ENCODE measurements around the gene HEPHL1.

HEPHL1 gene

GRCh38 chr11:94023856-94024255 lies 2.7 kb downstream of the HEPHL1 start:
- no peak for DNase-seq (ENCODE audit: low read depth)
- H3K4me3 ChIP-seq (ENCODE audit: control insufficient read depth, low read depth, low read length), result no peak overlapping the region
- TF ChIP-seq, protein P1, sequence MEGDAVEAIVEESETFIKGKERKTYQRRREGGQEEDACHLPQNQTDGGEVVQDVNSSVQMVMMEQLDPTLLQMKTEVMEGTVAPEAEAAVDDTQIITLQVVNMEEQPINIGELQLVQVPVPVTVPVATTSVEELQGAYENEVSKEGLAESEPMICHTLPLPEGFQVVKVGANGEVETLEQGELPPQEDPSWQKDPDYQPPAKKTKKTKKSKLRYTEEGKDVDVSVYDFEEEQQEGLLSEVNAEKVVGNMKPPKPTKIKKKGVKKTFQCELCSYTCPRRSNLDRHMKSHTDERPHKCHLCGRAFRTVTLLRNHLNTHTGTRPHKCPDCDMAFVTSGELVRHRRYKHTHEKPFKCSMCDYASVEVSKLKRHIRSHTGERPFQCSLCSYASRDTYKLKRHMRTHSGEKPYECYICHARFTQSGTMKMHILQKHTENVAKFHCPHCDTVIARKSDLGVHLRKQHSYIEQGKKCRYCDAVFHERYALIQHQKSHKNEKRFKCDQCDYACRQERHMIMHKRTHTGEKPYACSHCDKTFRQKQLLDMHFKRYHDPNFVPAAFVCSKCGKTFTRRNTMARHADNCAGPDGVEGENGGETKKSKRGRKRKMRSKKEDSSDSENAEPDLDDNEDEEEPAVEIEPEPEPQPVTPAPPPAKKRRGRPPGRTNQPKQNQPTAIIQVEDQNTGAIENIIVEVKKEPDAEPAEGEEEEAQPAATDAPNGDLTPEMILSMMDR (conservative IDR thresholded peaks at IDR 0.05; ENCODE audit: control insufficient read depth, insufficient read depth, low read depth, low read length), result no peak

GRCh38 chr11:94024547-94024946 lies 3.4 kb downstream of the HEPHL1 start:
- no peak overlapping the region for H3K4me3 ChIP-seq (ENCODE audit: control insufficient read depth, low read depth, low read length)
- no peak for DNase-seq (ENCODE audit: low read depth)
- TF ChIP-seq, protein P1 (conservative IDR thresholded peaks at IDR 0.05; ENCODE audit: control insufficient read depth, insufficient read depth, low read depth, low read length), result no peak

- TF ChIP-seq, protein P1 (conservative IDR thresholded peaks at IDR 0.05; ENCODE audit: control insufficient read depth, insufficient read depth, low read depth, low read length), result no peak
- no peak for DNase-seq (ENCODE audit: low read depth)
- H3K4me3 ChIP-seq (ENCODE audit: control insufficient read depth, low read depth, low read length), result no peak overlapping the region
These were observed 4.7 kb downstream of the HEPHL1 start for GRCh38 chr11:94025690-94026394.

GRCh38 chr11:94027210-94027609 lies 6.1 kb downstream of the HEPHL1 start:
- TF ChIP-seq, protein P1 (conservative IDR thresholded peaks at IDR 0.05; ENCODE audit: control insufficient read depth, insufficient read depth, low read depth, low read length), result no peak
- no peak overlapping the region for H3K4me3 ChIP-seq (ENCODE audit: control insufficient read depth, low read depth, low read length)
- DNase-seq (ENCODE audit: low read depth), result no peak

DNA sequence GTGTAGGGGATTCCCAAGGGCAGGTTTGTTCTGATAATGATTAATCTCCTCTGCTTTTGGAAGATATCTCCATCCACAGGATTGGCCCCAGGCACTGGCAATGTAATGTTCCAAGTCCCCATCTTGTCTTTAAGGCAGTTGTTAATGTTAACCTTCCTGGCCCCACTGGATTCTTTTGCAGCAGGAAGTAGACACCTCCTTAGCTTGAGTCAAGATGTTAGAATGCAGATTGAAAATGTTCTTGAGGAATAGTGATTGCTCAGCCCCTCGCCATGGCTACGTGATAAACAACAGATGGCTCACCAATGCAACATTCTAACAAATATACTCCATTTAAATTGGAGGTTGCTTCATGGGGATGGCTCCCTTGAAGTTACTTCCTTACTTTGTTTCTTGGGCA lies 7.3 kb downstream of the HEPHL1 start:
- TF ChIP-seq, protein P1 (conservative IDR thresholded peaks at IDR 0.05; ENCODE audit: control insufficient read depth, insufficient read depth, low read depth, low read length), result no peak
- DNase-seq (ENCODE audit: low read depth), result peak; percentile 47

DNA sequence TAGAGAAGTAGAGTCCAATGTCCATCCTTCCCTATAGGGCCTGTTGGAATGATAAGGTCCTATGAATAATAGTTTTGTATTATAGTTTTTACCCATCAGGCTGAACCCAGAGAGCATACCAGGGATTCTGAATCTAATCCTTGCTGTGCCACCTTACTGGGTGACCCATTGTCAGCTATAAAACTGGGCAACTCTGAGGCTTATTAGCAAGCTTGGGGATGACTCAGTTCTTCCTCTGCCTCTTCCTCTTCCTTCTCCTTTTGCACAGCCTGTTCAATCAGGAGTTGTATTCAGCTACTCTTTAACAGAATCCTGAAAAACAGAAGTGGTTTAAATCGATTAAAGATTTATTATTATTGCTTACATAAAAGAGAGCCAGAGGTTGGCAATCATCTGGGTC lies 8.9 kb downstream of the HEPHL1 start:
- H3K4me3 ChIP-seq (ENCODE audit: control insufficient read depth, low read depth, low read length), result no peak overlapping the region
- TF ChIP-seq, protein P1 (conservative IDR thresholded peaks at IDR 0.05; ENCODE audit: control insufficient read depth, insufficient read depth, low read depth, low read length), result no peak
- no peak for DNase-seq (ENCODE audit: low read depth)

More for the DNA sequence above, 7.3 kb downstream of the HEPHL1 start:
- H3K4me3 ChIP-seq (ENCODE audit: control insufficient read depth, low read depth, low read length), result no peak overlapping the region
